Mammary epithelial cell (primary cell): Measurements from ENCODE around the gene NOTCH4.

Experiments used
- CTCF ChIP-seq, 2 donors: IDR thresholded peaks in 1 of 2; conservative IDR thresholded peaks in 1 of 2; 2 replicates each; pipeline ENCODE4 v1.5.1; 2011 to 2012; ENCODE audit warnings: inconsistent platforms in 2 of 2, low read length in 2 of 2, mild to moderate bottlenecking in 2 of 2, control low read depth in 1 of 2, low read depth in 1 of 2; ENCODE audit not compliant: insufficient read depth in 1 of 2; ENCODE audit errors: extremely low read depth in 1 of 2
- EZH2 ChIP-seq: IDR thresholded peaks from 2 replicates; pipeline ENCODE4 v1.6.1; 2012; ENCODE audit warnings: low read length, inconsistent platforms, borderline replicate concordance

GRCh38 chr6:32239462-32239861, 15.6 kb upstream of the NOTCH4 start:
- no peak for TF ChIP-seq CTCF (conservative IDR thresholded peaks at IDR 0.05 in 1 of 2, IDR thresholded peaks at IDR 0.05 in 1 of 2; ENCODE audit: extremely low read depth in 1 of 2, insufficient read depth in 1 of 2, low read depth in 1 of 2, low read length in 2 of 2)
- TF ChIP-seq EZH2: no peak
